Endodermal cell (in vitro differentiated cells): ENCODE measurements around the gene STAG3. TPM values are rescaled to one million over a fixed set of nuclear protein-coding genes. Genes with fewer than 3 reads are reported as not detected.
"Not testable (repeated sequence)": the region's sequence is repeated elsewhere in the genome, so short reads cannot be mapped to it uniquely, and the experiment has no call there.

Source experiments
- DNase-seq: peaks from one replicate; pipeline ENCODE4 v3.0.0-alpha.2; 2017
- H3K27ac ChIP-seq: 2 replicates; pipeline ENCODE4 v1.5.1; 2013; ENCODE audit warnings: mild to moderate bottlenecking, low read depth, low read length, moderate library complexity
- H3K27me3 ChIP-seq: 2 replicates; pipeline ENCODE4 v1.6.1; 2013; ENCODE audit warnings: mild to moderate bottlenecking, low read length, moderate library complexity; ENCODE audit not compliant: insufficient read depth, control insufficient read depth, poor library complexity, severe bottlenecking
- H3K36me3 ChIP-seq: 2 replicates; pipeline ENCODE4 v1.7.0; 2013; ENCODE audit warnings: mild to moderate bottlenecking, low read length, moderate library complexity; ENCODE audit not compliant: control insufficient read depth, insufficient read depth
- H3K4me1 ChIP-seq: one replicate; pipeline ENCODE4 v1.7.0; 2013; ENCODE audit warnings: low read length; ENCODE audit not compliant: control insufficient read depth, insufficient read depth
- H3K4me3 ChIP-seq: 2 replicates; pipeline ENCODE4 v1.5.1; 2013; ENCODE audit warnings: mild to moderate bottlenecking, low read length, moderate library complexity
- H3K9ac ChIP-seq: 2 replicates; pipeline ENCODE4 v1.6.1; 2013; ENCODE audit warnings: mild to moderate bottlenecking, low read length, moderate library complexity; ENCODE audit not compliant: poor library complexity, severe bottlenecking; ENCODE audit errors: extremely low read depth
- H3K9me3 ChIP-seq: 2 replicates; pipeline ENCODE4 v1.6.1; 2013; ENCODE audit warnings: mild to moderate bottlenecking, low read length, moderate library complexity; ENCODE audit not compliant: control insufficient read depth
- H3K27ac Mint-ChIP-seq: 2 replicates; pipeline ENCODE4 v1.8.0; 2020; ENCODE audit warnings: mixed read lengths
- H3K27me3 Mint-ChIP-seq: 2 replicates; pipeline ENCODE4 v1.8.0; 2021; ENCODE audit warnings: mild to moderate bottlenecking, mixed read lengths; ENCODE audit not compliant: insufficient read depth
- H3K36me3 Mint-ChIP-seq: 2 replicates; pipeline ENCODE4 v1.8.0; 2020; ENCODE audit warnings: low read depth, mixed read lengths
- H3K4me1 Mint-ChIP-seq: 2 replicates; pipeline ENCODE4 v1.8.0; 2020; ENCODE audit warnings: mixed read lengths
- H3K4me3 Mint-ChIP-seq: 2 replicates; pipeline ENCODE4 v1.8.0; 2020; ENCODE audit warnings: mild to moderate bottlenecking, moderate library complexity, mixed read lengths
- H3K9me3 Mint-ChIP-seq: 2 replicates; pipeline ENCODE4 v1.8.0; 2020; ENCODE audit warnings: mild to moderate bottlenecking, mixed read lengths
- WGBS, 2 experiments: methylation state at CpG; one replicate each; pipeline versions ENCODE4 v1.1.5 to v1.1.7; 2013; ENCODE audit warnings: missing lambda C conversion rate in 2 of 2, mixed read lengths in 1 of 2; ENCODE audit not compliant: insufficient coverage in 1 of 2, insufficient read length in 1 of 2; 5-methylcytosine and 5-hydroxymethylcytosine counted together
- total RNA-seq, 2 donors: library from RNA; stranded (reverse); fragmentation: NEBNext Ultra II Directional in 1 of 2; extraction: Animal tissue kit (Norgen Biotek cat#: 25700) in 1 of 2; gene quantifications; 2 replicates in 1 of 2; 3 replicates in 1 of 2; pipeline ENCODE4 v1.2.1, GENCODE V29; 2021
- TF ChIP-seq, protein P1 (sequence below): fragments of 200-600 bp; sonication (generic); conservative IDR thresholded peaks from 2 replicates; pipeline ENCODE4 v1.5.0; 2021; ENCODE audit warnings: antibody characterized with exemption, mild to moderate bottlenecking

The STAG3 gene
- total RNA-seq, 2 donors from 2014 or later: 1.2 to 3.3 TPM

DNA sequence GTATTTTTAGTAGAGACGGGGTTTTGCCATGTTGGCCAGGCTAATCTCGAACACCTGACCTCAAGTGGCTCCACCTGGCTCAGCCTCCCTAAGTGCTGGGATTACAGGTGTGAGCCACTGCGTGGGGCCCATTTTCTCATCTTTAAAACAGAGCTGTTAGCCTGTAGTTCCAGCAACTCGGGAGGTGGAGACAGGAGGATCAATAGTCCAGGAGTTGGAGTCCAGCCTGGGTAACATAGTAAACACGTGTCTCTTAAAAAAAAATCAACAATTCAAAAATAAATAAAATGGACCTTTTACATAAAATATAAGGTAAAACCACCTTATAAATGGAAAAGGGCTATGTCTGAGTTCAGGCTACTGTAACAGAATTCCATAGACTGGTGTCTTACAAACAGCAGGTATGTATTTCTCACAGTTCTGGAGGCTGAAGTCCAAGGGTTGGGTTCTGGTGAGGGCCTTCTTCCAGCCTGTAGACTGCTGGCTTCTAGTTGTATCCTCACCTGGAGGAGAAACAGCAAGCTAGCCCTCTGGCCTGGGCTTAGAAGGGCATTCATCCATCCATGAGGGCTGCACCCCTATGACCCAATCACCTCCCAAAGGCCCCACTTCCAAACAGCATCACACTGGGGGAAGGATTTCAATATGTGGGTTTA lies 35.0 kb downstream of the STAG3 start:
- TF ChIP-seq, protein P1, sequence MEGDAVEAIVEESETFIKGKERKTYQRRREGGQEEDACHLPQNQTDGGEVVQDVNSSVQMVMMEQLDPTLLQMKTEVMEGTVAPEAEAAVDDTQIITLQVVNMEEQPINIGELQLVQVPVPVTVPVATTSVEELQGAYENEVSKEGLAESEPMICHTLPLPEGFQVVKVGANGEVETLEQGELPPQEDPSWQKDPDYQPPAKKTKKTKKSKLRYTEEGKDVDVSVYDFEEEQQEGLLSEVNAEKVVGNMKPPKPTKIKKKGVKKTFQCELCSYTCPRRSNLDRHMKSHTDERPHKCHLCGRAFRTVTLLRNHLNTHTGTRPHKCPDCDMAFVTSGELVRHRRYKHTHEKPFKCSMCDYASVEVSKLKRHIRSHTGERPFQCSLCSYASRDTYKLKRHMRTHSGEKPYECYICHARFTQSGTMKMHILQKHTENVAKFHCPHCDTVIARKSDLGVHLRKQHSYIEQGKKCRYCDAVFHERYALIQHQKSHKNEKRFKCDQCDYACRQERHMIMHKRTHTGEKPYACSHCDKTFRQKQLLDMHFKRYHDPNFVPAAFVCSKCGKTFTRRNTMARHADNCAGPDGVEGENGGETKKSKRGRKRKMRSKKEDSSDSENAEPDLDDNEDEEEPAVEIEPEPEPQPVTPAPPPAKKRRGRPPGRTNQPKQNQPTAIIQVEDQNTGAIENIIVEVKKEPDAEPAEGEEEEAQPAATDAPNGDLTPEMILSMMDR: no peak
- no peak for DNase-seq
- H3K36me3 Mint-ChIP-seq: no peaks in the 10 kb centered on the region
- Histone ChIP-seq H3K9ac (no peak overlapping the region), H3K27ac (no peak overlapping the region), H3K36me3 (no peaks in the 10 kb centered on the region), H3K27me3 (no peaks in the 10 kb centered on the region), H3K4me1 (no peaks in the 10 kb centered on the region), H3K4me3 (no peak overlapping the region), H3K9me3 (no peaks in the 10 kb centered on the region)
- no peaks in the 10 kb centered on the region for H3K9me3 Mint-ChIP-seq
- WGBS, 2 experiments: 75 to 80% methylated on average over 4 of the region's 5 CpGs
- H3K27me3 Mint-ChIP-seq: peaks cover 24% of the 10 kb centered on the region
- no peak overlapping the region for H3K4me3 Mint-ChIP-seq
- H3K4me1 Mint-ChIP-seq: peaks cover 37% of the 10 kb centered on the region
- H3K27ac Mint-ChIP-seq: no peak overlapping the region

GRCh38 chr7:100213672-100214071 lies 36.0 kb downstream of the STAG3 start:
- 71 to 86% methylated on average over 1 to 6 of the region's 6 CpGs for WGBS, 2 experiments
- Histone ChIP-seq H3K4me1 (no peaks in the 10 kb centered on the region), H3K36me3 (no peaks in the 10 kb centered on the region), H3K27me3 (no peaks in the 10 kb centered on the region), H3K4me3 (no peak overlapping the region), H3K27ac (no peak overlapping the region), H3K9ac (no peak overlapping the region), H3K9me3 (no peaks in the 10 kb centered on the region)
- TF ChIP-seq, protein P1: no peak
- Mint-ChIP-seq H3K4me1 (peaks cover 35% of the 10 kb centered on the region), H3K27me3 (peaks cover 17% of the 10 kb centered on the region), H3K4me3 (no peak overlapping the region), H3K36me3 (no peaks in the 10 kb centered on the region), H3K27ac (no peak overlapping the region), H3K9me3 (no peaks in the 10 kb centered on the region)
- DNase-seq: no peak

GRCh38 chr7:100214356-100214755 lies 36.6 kb downstream of the STAG3 start:
- not testable (repeated sequence) for H3K9me3 ChIP-seq, H3K27me3 ChIP-seq, H3K27ac ChIP-seq, H3K4me1 ChIP-seq, H3K36me3 ChIP-seq, H3K27ac Mint-ChIP-seq, H3K4me3 Mint-ChIP-seq, DNase-seq, H3K9ac ChIP-seq, H3K36me3 Mint-ChIP-seq, H3K4me3 ChIP-seq, H3K9me3 Mint-ChIP-seq
- Mint-ChIP-seq H3K4me1 (peaks cover 31% of the 10 kb centered on the region), H3K27me3 (peaks cover 15% of the 10 kb centered on the region)
- 60 to 86% methylated on average over 1 to 5 of the region's 5 CpGs for WGBS, 2 experiments

- Histone ChIP-seq H3K27me3 (no peaks in the 10 kb centered on the region), H3K4me1 (no peaks in the 10 kb centered on the region), H3K4me3 (no peak overlapping the region), H3K27ac (no peak overlapping the region), H3K9ac (no peak overlapping the region), H3K9me3 (no peaks in the 10 kb centered on the region), H3K36me3 (no peaks in the 10 kb centered on the region)
- no peak overlapping the region for H3K27ac Mint-ChIP-seq
- 92 to 97% methylated on average over 4 to 6 of the region's 6 CpGs for WGBS, 2 experiments
- TF ChIP-seq, protein P1: no peak
- peaks cover 2% of the 10 kb centered on the region for H3K36me3 Mint-ChIP-seq
- H3K9me3 Mint-ChIP-seq: no peaks in the 10 kb centered on the region
- H3K27me3 Mint-ChIP-seq: peaks cover 9% of the 10 kb centered on the region
- H3K4me1 Mint-ChIP-seq: peaks cover 24% of the 10 kb centered on the region
- DNase-seq: no peak
- no peak overlapping the region for H3K4me3 Mint-ChIP-seq
Measured at GRCh38 chr7:100215895-100216294, 38.2 kb downstream of the STAG3 start.
